ENCODE data around the gene MTIF2.
A peak's percentile ranks its signal among the peaks of the same experiment; 100 is the strongest.
"Not testable (repeated sequence)": the region's sequence is repeated elsewhere in the genome, so short reads cannot be mapped to it uniquely, and the experiment has no call there.

MTIF2 gene

DNA sequence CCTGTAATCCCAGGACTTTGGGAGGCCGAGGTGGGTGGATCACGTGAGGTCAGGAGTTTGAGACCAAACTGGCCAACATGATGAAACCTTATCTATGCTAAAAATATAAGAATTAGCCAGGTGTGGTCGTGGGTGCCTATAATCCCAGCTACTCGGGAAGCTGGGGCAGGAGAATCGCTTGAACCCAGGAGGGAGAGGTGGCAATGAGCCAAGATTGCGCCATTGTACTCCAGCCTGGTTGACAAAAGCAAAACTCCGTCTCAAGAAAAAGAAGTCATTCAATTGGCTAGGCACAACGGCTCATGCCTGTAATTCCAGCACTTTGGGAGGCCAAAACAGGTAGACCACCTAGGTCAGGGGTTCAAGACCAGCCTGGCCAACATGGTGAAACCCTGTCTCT lies 27.4 kb downstream of the MTIF2 start:
- DNase-seq: not testable (repeated sequence)

DNA sequence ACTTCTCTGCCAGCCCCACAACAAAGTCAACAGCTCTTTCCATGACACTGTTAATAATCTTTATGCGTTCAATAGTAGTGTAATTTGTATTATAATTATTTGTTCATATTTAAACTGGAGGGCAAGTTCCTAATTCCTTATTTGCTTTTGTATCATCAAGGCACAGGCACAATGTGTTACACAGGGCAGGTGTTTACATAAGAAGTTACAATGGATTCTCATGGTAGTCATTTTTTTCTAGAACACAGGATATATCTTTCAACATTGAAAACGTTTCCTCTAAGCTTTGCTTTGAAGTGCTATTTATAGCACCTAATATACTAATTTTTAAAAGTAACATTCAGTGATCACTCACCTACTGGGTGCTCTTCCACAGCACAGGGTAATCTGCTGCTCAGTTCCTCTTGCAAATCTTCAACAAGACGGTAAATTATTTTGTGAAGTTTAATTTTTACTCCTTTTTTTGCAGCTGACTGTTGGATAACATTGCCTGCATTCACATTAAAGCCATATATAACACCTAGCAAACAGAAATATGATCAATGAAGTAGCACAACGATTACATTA lies 29.3 kb downstream of the MTIF2 start:
- DNase-seq: no peak

DNA sequence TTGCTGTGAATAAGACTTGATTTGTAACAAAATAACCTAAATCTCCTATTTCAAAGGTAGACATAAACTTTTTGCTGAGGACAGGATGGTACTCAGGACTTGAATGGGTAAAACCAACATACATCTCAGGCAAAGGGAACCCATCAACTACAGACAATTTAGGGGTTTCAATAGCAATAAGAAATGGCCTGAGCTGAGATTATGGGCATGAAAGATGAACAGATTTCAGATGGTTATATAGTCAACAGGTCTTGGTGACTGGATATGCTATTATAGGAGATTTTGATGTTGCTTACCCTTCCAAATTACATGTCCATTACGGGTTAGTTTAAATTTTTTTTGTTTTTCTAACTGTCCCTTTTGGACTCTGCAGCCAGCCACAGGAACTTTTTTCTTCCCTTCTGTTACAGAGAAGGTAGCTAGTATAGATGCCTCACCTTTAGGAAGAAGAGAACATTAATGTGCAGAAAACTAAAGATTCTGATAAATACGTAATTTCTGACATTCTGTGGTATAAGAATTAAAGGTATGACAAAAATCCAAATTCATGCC lies 32.0 kb downstream of the MTIF2 start:
- DNase-seq: no peak

DNA sequence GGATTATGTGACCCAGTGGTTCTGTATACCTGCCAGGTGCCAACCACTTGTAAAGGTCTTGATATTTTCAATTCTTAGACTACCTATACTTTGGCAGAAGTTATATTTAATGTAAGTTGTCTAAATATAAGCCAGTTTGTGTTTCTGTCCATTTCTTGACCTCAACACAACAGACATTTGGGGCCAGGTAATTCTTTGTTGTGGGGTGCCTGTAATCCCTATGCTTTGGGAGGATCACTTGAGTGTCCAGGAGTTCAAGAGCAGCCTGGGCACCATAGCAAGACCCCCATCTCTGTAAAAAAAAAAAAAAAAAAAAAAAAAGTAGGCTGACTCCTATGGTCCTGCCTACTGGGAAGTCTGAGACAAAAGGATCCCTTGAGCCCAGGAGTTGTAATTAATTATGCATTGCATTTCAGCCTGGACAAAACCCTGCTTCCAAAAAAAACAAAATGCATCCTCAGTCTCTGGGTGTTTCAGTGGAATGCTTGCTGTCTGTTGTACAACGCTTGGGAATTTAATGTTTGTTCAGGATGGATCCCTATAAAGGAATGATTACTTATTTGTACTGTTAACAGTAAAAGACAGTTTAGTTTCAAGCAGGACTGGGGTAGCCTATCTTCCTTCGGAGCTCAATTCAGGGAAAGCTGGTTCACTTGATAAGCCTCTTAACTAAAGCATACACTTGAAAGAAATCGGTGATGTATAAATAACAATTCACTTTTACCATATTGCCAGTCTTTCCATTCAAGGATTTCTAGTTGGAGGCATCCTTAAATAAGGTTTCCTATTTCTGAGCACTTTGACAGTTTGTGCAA lies 33.1 kb downstream of the MTIF2 start:
- DNase-seq: peak; percentile 33

DNA sequence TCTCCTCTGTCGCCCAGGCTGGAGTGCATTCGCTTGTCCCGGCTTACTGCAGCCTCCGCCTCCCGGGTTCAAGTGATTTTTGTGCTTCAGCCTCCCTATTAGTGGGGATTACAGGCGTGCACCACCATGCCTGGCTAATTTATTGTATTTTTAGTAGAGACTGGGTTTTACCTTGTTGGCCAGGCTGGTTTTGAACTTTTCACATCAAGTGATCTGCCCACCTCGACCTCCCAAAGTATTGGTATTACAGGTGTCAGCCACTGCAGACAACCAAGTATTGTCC lies 35.4 kb downstream of the MTIF2 start:
- DNase-seq: no peak

DNA sequence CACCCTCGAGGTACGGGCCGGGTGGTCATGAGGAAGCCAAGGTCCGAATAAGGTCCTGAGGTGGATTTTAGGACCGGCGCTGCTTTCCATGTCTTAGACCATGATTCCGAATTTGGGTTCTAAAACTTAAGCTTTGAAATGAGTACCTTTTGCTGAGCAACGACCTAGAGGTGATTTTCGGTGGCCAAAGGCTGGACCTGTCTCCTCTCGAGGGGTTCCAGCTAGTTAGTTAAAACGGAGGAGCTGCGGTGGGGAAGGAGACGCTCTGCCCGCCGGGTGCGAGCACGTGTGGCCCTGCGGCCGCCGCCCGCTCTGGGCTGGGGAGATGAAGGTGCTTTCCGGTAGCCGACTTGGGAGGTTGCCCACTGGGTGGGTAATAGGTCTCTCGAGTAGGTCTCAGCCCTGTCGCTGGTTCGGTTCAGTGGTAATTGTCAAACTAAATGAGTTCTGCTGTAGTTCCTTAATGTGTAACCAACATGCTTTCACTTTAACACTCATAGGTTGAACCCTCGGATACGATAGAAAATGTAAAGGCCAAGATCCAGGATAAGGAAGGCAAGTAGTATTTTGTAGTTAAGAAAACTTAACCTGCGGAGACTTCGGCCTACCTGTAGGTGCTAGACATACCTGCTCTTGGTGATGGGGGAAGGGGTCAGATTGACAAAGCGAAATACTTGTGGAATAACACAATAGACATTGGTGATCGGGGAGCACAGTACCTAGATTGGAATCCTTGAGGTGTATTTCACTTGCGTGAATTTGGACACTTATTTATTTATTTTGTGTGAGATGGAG lies 36.0 kb downstream of the MTIF2 start:
- peak; percentile 54 for DNase-seq

DNA sequence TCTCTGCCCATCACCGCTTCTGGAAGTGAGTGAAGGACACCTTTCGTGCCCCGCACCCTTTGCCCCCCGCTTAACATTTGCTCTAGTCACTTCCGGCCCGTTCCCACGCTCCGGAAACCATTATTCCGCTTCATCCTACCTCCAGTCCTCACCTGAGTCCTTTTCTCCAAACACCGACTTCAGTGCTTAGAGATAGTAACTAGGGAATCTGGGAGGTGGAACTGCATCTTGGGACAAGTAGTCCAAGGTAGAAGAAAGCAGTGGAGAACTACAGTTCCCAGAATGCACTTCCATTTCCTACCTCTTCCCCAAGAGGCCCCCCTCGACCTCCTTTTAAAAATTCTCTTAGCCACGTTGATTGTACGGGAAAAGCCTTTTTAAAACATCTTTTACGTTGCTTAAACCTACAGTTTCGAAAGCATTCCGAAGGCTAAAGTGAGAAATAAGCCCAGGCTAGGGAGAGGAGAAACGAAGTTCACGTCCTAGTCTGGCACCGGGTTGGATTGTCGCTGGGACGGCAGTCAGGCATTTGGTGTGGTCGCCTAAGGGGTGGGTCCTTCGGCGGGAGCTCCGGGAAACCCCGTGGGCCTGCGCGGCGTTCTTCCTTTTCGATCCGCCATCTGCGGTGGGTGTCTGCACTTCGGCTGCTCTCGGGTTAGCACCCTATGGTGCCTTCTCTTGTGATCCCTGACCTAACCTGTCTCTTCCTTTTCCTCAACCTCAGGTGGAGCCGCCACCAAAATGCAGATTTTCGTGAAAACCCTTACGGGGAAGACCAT lies 36.8 kb downstream of the MTIF2 start, which contains the start of the genes CLHC1 and RPS27A:
CLHC1 (minus strand) TSS at position 210 of the 779 bp plus-strand sequence. CDS start 9,882 bp downstream, outside the sequence.
RPS27A (plus strand) TSS at position 605 of the 779 bp plus-strand sequence; CDS start at position 742, 137 bp downstream.
- DNase-seq: peak; percentile 99

DNA sequence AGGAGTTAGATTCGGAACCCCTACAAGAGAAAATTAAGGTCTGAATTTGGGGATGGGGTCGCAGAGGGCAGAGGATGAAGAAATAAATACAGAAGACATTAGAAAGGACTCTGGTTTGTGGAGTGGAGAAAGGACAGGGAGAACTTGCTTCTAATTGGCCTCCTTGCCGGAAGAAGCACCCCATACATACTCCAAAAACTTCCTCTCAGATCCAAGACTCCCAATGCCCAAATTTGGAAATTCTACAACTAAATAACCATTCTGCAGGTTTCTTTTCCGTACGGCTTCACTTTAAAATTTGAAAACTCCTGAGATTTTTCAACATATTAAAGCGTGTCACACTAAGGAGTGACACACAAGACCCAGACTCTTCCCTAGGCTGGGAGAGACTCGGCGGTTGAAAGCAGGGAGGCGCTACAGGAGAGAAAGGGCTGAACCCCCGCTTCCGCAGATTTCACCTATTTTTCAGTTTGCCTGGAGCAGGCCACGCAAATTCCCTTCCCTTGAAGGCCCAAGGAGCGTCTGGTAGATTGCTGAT lies 37.4 kb downstream of the MTIF2 start:
- DNase-seq: peak; percentile 37

DNA sequence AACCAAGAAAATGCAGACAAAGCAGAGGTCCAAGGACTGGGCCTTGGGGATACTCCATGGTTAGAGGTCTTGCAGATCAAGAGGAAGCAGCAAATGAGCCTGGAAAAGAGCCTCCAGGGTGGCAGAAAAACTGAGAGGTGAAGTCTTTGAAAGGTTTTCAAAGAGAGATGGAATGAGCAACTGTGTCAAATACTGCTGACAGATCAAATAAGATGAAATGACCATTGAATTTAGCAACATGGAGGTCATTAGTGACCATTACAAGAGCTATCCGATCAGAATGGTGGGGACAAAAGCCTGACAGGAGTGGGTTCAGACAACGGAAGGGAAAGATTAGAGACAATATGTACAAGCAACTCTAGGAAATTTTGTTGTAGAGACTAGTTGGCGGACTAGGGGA lies 38.5 kb downstream of the MTIF2 start:
- no peak for DNase-seq

DNA sequence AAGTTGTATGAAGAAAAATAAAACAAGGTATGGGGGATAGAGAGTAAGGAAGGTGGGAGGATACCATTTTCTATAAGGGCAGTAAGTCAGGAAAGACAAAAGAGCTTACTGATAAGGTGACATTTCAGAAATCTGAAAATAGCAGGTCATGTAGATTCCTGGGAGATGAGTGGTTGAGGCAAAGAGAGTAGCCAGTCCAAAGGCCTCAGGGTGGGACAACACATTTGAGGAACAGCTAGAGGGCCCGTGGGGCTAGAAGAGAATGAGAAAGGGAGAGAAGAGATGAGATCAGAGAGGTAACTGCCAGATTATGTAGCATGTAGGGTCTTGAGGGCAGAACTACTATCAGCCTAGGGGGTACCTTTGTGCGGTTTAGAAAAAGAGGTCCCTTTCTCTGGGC lies 39.8 kb downstream of the MTIF2 start:
- no peak for DNase-seq

DNA sequence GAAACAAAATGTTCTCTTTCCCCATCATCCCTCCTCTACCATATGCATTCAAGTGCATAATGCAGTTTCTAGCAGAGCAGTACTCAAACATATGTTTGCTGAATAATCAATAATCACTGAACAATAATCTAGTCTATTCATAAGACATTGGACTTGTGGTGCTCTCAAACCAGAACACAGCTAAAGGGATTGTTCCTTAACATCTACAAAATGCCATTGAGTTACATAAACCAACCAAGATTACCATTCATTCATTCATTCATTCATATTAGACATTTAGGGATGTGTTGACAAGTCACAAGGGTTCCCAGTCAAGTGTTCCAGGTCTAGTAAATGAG lies 40.8 kb downstream of the MTIF2 start:
- no peak for DNase-seq

DNA sequence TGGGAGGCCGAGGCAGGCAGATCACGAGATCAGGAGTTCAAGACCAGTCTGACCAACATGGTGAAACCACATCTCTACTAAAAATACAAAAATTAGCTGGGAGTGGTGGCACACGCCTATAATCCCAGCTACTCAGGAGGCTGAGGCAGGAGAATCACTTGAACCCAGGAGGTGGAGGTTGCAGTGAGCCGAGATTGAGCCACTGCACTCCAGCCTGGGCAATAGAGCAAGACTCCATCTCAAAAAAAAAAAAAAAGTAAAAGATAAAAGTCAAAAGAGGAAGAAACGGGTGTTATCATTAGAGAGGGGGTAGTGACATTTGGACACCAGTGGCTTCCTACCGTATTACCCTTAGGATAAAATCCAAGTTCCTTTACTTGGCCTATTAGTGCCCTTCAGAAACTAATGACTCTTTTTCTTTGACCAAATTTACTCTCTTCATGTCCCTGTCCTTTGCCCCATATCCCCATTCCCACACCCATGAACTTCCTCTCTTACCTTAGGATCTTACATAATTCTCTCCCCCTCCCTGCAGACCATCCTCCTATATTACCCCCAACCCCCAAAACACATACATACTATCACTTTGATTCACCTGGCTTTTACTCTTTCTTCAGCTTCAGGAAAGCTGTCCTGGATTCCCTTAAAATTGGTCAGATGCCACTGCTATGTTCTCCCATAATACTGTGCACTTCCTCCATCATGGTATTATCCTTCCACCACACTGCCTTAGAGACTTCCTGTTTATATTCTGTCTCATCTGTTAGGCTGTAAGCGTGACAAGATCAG lies 41.4 kb downstream of the MTIF2 start:
- not testable (repeated sequence) for DNase-seq

DNA sequence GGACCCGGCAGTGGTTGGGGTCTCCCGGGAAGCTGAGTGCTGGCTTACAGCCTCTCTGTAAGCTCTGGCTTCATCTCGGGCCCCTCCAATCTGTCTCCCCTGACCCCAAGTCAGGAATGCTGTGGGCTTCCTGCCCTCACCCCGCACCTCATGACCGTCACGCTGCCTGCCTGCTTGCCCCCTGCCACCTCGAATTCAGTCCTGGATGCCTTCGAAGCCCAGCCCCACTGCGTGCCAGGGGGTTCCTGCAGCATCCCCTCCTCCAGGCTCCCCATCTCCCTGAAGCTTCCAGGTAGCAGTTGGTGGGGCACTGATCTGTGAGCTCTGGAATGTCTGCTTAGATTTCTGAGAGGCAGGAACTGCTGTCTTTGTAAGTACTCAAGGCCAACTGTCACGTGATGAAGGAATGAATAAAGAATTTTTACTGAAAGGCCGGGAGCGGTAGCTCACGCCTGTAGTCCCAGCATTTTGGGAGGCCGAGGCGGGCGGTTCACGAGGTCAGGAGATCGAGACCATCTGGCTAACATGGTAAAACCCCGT lies 43.5 kb downstream of the MTIF2 start:
- no peak for DNase-seq

DNA sequence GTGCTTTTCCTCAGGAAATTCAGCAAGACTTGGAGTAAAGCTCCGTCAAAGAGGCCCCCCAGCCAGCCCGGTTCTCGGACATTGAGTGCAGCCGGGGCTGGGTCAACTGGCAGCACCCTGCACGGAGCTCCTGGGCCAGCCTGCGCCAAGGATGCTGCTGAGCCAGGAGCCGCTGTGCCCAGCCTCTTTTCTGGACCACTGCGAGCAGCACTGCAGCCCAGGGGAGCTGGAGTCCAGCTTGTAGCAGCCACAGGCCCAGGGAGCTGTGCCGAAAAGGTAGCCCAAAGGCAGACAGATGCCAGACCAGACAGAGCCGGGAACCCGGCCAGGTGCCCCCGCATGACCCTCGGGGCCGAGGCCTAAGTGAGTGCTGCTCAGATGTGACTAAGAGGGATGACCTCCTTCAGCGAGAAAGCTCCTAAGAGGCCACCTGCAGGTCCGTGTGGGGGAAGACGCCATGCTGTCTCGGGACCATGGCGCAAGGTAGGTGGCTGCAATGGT lies 44.2 kb downstream of the MTIF2 start:
- peak; percentile 23 for DNase-seq

DNA sequence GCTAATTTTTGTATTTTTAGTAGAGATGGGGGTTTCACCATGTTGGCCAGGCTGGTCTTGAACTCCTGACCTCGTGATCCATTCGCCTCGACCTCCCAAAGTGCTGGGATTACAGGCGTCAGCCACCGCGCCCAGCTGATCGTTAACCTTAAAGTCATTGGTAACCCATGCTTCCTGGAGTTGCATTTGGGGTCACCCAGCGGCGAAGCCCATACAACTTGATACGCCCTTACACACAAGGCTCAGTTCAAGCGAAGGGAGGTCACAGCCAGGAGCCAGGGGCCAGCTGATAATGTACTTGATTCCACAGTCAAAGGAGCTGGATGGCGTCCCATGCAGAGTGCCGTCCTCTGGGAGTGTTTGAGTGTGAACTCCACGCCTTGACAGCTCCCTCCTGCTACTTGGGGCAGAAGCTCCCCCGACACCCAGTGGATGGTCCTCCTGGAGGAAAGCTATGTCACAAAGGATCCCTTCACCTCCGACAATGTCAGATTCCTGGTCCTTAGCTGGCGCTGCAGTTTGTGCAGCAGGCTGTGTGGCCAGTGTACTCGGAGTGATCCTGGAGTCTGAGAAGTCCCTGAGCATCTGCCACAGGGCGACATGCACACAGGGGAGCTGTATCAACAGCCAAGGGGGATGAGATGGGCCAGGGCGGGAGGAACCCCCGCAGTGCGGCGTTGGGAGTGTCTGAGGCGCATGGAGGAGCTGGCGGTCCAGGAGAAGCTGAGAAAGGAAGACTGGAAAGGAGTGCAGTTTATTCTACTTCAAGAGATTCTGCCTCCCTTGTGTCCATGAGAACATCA lies 44.9 kb downstream of the MTIF2 start:
- DNase-seq: no peak

DNA sequence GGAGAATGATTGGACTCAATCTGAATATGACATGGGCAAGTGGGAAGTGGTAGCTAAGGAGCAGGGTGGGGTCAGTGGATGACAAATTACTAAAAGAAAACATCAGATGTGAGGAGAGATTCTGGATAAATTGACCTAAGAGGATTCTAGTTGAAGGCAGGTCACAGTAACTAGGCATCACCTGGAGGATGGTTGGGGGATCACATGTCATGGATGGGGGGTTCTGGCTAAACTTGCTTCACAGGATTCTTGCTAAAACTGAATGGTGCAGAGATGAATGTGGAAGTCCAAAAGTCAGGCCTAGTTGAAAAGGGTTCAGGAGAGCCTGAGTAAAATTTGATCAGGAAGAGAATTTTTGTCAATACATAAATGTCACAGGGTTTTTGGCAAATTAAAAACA lies 55.2 kb downstream of the MTIF2 start:
- DNase-seq: no peak

DNA sequence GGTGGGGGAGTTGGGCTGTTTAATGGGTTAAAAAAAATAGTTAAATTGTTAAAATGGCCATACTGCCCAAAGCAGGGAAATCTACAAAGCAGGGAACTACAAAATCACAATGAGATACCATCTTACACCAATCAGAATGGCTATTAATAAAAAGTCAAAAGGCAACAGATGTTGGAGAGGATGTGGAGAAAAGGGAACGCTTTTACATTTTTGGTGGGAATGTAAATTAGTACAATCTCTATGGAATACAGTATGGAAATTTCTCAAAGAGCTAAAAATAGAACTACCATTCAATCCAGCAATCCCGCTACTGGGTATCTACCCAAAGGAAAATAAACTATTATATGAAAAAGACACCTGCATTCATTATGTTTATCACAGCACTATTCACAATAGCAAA lies 64.1 kb downstream of the MTIF2 start:
- DNase-seq: no peak

DNA sequence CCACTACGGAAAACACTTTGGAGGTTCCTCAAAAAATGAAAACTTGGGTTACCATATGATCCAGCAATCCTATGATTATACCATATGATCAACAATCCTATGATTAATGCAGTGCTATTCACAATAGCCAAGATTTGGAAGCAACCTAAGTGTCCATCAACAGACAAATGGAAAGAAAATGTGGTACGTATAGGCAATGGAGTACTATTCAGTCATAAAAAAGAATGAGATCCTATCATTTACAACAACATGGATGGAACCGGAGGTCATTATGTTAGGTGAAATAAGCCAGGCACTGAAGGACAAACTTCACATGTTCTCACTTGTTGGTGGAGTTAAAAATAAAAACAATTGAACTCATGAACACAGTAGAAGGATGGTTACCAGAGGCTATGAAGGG lies 64.5 kb downstream of the MTIF2 start:
- no peak for DNase-seq

DNA sequence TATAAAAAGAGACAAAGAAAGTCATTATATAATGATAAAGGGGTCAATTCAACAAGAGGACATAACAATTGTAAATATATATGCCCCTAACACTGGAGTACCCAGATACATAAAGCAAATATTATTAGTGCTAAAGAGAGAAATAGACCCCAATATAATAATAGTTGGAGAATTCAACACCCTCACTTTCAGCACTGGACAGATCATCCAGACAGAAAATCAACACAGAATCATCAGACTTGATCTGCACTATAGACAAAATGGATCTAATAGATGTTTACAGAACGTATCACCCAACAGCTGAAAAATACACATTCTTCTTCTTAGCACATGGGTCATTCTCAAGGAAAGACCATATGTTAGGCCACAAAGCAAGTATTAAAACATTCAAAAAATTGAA lies 68.6 kb downstream of the MTIF2 start:
- no peak for DNase-seq

DNA sequence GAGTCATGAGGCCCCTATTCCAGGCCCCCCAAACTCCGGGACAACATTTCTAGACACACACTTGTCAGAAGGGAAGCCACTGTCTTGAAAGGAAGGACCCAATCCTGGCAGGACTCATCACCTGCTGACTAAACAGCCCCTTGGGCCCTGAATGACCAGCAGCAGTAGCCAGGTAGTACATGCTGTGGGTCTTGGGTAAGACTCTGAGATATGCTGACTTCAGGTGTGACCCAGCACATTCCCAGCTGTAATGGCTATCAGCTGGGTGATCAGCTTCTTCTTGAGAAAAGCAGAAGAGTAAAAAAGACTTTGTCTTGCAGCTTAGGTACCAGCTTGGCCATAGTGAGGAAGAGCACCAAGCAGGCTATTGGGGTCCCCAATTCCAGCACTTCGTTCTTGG lies 72.5 kb downstream of the MTIF2 start:
- DNase-seq: no peak
